Measurements from ENCODE around the gene HSP90AA1.

DNA sequence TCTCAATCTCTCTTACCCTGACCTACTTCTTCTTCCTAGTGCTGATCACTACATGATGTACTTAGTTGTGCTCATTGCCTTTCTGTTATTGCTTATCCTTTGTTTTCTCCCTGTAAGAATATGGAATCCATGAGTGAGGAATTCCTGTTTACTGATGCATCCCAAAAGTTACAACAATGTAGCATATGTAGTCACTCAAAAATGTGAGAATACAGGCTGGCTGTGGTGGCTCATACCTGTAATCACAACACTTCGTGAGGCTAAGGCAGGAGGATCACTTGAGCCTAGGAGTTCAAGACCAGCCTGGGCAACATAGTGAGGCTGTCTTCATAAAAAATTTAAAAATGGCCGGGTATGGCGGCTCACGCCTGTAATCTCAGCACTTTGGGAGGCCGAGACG is 44.9 kb upstream of the HSP90AA1 start:
- TF ChIP-seq, protein P1, sequence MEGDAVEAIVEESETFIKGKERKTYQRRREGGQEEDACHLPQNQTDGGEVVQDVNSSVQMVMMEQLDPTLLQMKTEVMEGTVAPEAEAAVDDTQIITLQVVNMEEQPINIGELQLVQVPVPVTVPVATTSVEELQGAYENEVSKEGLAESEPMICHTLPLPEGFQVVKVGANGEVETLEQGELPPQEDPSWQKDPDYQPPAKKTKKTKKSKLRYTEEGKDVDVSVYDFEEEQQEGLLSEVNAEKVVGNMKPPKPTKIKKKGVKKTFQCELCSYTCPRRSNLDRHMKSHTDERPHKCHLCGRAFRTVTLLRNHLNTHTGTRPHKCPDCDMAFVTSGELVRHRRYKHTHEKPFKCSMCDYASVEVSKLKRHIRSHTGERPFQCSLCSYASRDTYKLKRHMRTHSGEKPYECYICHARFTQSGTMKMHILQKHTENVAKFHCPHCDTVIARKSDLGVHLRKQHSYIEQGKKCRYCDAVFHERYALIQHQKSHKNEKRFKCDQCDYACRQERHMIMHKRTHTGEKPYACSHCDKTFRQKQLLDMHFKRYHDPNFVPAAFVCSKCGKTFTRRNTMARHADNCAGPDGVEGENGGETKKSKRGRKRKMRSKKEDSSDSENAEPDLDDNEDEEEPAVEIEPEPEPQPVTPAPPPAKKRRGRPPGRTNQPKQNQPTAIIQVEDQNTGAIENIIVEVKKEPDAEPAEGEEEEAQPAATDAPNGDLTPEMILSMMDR (IDR thresholded peaks at IDR 0.05 in 8 of 11, conservative IDR thresholded peaks at IDR 0.05 in 3 of 11): no peak
- no peak for TF ChIP-seq POLR2A (IDR thresholded peaks at IDR 0.05)

Measured in spleen (tissue), 7 donors.